Keratinocyte (primary cell): ENCODE results near the gene ARRDC2. TPM values are rescaled to one million over a fixed set of nuclear protein-coding genes. Genes with fewer than 3 reads are reported as not detected.

Source experiments
- DNase-seq: peaks from one replicate; pipeline ENCODE4 v3.0.0-alpha.2; 2011; ENCODE audit warnings: low read depth, missing footprints, low spot score
- FAIRE-seq: peaks from 2 replicates; lab custom pipeline; 2011; peaks lifted over from hg19 to GRCh38; lab: Jason Lieb, UNC
- H2AFZ ChIP-seq: 2 replicates; pipeline ENCODE4 v1.6.0; 2012; ENCODE audit warnings: low read length, control low read depth, inconsistent platforms; ENCODE audit not compliant: control insufficient read depth
- H3K27ac ChIP-seq: 2 replicates; pipeline ENCODE4 v1.5.1; 2011; ENCODE audit warnings: low read length; ENCODE audit not compliant: control insufficient read depth, insufficient read depth
- H3K27me3 ChIP-seq: 3 replicates; pipeline ENCODE4 v1.6.0; 2011; ENCODE audit warnings: low read length; ENCODE audit not compliant: control insufficient read depth, insufficient read depth; ENCODE audit errors: extremely low read depth
- H3K36me3 ChIP-seq, 2 experiments: 2 replicates in 1 of 2; 3 replicates in 1 of 2; pipeline ENCODE4 v1.5.1; 2011; ENCODE audit warnings: low read length in 2 of 2, mild to moderate bottlenecking in 1 of 2; ENCODE audit not compliant: control insufficient read depth in 2 of 2, insufficient read depth in 2 of 2; ENCODE audit errors: extremely low read depth in 1 of 2
- H3K4me1 ChIP-seq: 3 replicates; pipeline ENCODE4 v1.5.1; 2011; ENCODE audit warnings: low read length; ENCODE audit not compliant: control insufficient read depth, insufficient read depth; ENCODE audit errors: extremely low read depth
- H3K4me2 ChIP-seq: 3 replicates; pipeline ENCODE4 v1.6.0; 2011; ENCODE audit warnings: low read depth, low read length; ENCODE audit not compliant: control insufficient read depth, insufficient read depth; ENCODE audit errors: extremely low read depth
- H3K4me3 ChIP-seq, 3 experiments: fragments of 200-600 bp in 1 of 3; sonication (generic) in 1 of 3; 2 replicates in 2 of 3; 3 replicates in 1 of 3; pipeline ENCODE4 v1.5.1; 2011 to 2016; ENCODE audit warnings: low read length in 3 of 3, mild to moderate bottlenecking in 3 of 3, control low read depth in 2 of 3, inconsistent platforms in 1 of 3, low read depth in 1 of 3, mixed read lengths in 1 of 3, mixed run types in 1 of 3, moderate library complexity in 1 of 3; ENCODE audit not compliant: control insufficient read depth in 2 of 3, insufficient read depth in 2 of 3; ENCODE audit errors: extremely low read depth in 1 of 3
- H3K79me2 ChIP-seq: 2 replicates; pipeline ENCODE4 v1.6.0; 2012; ENCODE audit warnings: low read length; ENCODE audit not compliant: control insufficient read depth, insufficient read depth
- H3K9ac ChIP-seq: 3 replicates; pipeline ENCODE4 v1.6.0; 2011; ENCODE audit warnings: low read length; ENCODE audit not compliant: control insufficient read depth, insufficient read depth; ENCODE audit errors: extremely low read depth
- H3K9me1 ChIP-seq: 3 replicates; pipeline ENCODE4 v1.6.0; 2011; ENCODE audit warnings: low read length; ENCODE audit not compliant: control insufficient read depth, insufficient read depth; ENCODE audit errors: extremely low read depth
- H3K9me3 ChIP-seq: 2 replicates; pipeline ENCODE4 v1.5.1; 2012; ENCODE audit warnings: low read depth, low read length; ENCODE audit not compliant: control insufficient read depth
- H4K20me1 ChIP-seq: 3 replicates; pipeline ENCODE4 v1.6.0; 2011; ENCODE audit warnings: low read length; ENCODE audit not compliant: control insufficient read depth, insufficient read depth; ENCODE audit errors: extremely low read depth
- CTCF ChIP-seq, 3 experiments: IDR thresholded peaks in 1 of 3; conservative IDR thresholded peaks in 1 of 3; optimal IDR thresholded peaks in 1 of 3; 2 replicates in 2 of 3; 3 replicates in 1 of 3; pipeline versions ENCODE3 to v1.5.1; 2011; ENCODE audit warnings: low read length in 3 of 3, mild to moderate bottlenecking in 3 of 3, moderate library complexity in 2 of 3, control low read depth in 1 of 3, inconsistent platforms in 1 of 3; ENCODE audit not compliant: insufficient read depth in 2 of 3; ENCODE audit errors: extremely low read depth in 1 of 3
- EZH2 ChIP-seq: IDR thresholded peaks from one replicate; pipeline ENCODE4 v1.6.1; 2012; ENCODE audit warnings: inconsistent platforms, mild to moderate bottlenecking, low read length, moderate library complexity
- dilution Hi-C: fragments of 300-500 bp; cut with MboI; formaldehyde crosslinking; loops from one replicate; pipeline ENCODE4 v1.7.0; 2020; ENCODE audit warnings: low sequenced_read_pairs; ENCODE audit not compliant: extremely low pct_ligation_motif_present
- polyA plus RNA-seq, 5 experiments: library from polyadenylated mRNA; depleted of rRNA in 3 of 5; stranded (reverse) in 3 of 5; stranded (forward) in 1 of 5; unstranded in 1 of 5; fragments of >200 nt; gene quantifications; 1 replicate in 1 of 5; 2 replicates in 3 of 5; 3 replicates in 1 of 5; pipeline versions ENCODE4 v1.2.1 to v1.2.3, GENCODE V29; 2011 to 2012; ENCODE audit warnings: missing spikeins in 2 of 5, low read depth in 1 of 5, low replicate concordance in 1 of 5

ARRDC2 gene
- polyA plus RNA-seq, 1 donor (not counting 4 experiments of a cell fraction or from before 2014, with no cell fraction given), result 2.4 TPM

- no peak overlapping the region for H3K9ac ChIP-seq
- H3K79me2 ChIP-seq, result no peaks in the 10 kb centered on the region
- DNase-seq, result no peak
- no peak for TF ChIP-seq EZH2
- TF ChIP-seq CTCF (optimal IDR thresholded peaks at IDR 0.05 in 1 of 3, IDR thresholded peaks at IDR 0.05 in 1 of 3, conservative IDR thresholded peaks at IDR 0.05 in 1 of 3; ENCODE audit: extremely low read depth in 1 of 3, insufficient read depth in 2 of 3, low read length in 3 of 3), result no peak
- no peaks in the 10 kb centered on the region for H4K20me1 ChIP-seq
- H3K36me3 ChIP-seq, result no peaks in the 10 kb centered on the region
- peaks cover 37% of the 10 kb centered on the region for H3K27me3 ChIP-seq
- no peak overlapping the region for H3K4me2 ChIP-seq
- H2AFZ ChIP-seq, result no peak overlapping the region
- dilution Hi-C loops, result no loop called here
- no peaks in the 10 kb centered on the region for H3K9me1 ChIP-seq
- no peak overlapping the region for H3K27ac ChIP-seq
- no peaks in the 10 kb centered on the region for H3K9me3 ChIP-seq
- H3K4me3 ChIP-seq, result no peak overlapping the region
- H3K4me1 ChIP-seq, result no peaks in the 10 kb centered on the region
- no peak for FAIRE-seq
Measured at GRCh38 chr19:17965370-17966128, 42.4 kb upstream of the ARRDC2 start.

GRCh38 chr19:17966129-17966483, 41.9 kb upstream of the ARRDC2 start:
- dilution Hi-C loops, result no loop called here
- H3K4me2 ChIP-seq, result no peak overlapping the region
- no peaks in the 10 kb centered on the region for H3K4me1 ChIP-seq
- DNase-seq, result no peak
- TF ChIP-seq CTCF (optimal IDR thresholded peaks at IDR 0.05 in 1 of 3, IDR thresholded peaks at IDR 0.05 in 1 of 3, conservative IDR thresholded peaks at IDR 0.05 in 1 of 3; ENCODE audit: extremely low read depth in 1 of 3, insufficient read depth in 2 of 3, low read length in 3 of 3), result no peak
- no peak for TF ChIP-seq EZH2
- no peak overlapping the region for H2AFZ ChIP-seq
- no peaks in the 10 kb centered on the region for H3K9me3 ChIP-seq
- no peaks in the 10 kb centered on the region for H3K79me2 ChIP-seq
- no peaks in the 10 kb centered on the region for H3K9me1 ChIP-seq
- H3K27me3 ChIP-seq, result peaks cover 37% of the 10 kb centered on the region
- no peak for FAIRE-seq
- no peak overlapping the region for H3K4me3 ChIP-seq
- H4K20me1 ChIP-seq, result no peaks in the 10 kb centered on the region
- H3K9ac ChIP-seq, result no peak overlapping the region
- H3K36me3 ChIP-seq, result no peaks in the 10 kb centered on the region
- H3K27ac ChIP-seq, result no peak overlapping the region
